GM21526 (cell line): ENCODE data around the gene ERC1.

Source experiments
- ATAC-seq: cut with Tn5 transposase; IDR thresholded peaks from one replicate; pipeline ENCODE4 v1.9.1; 2021; ENCODE audit warnings: moderate library complexity; ENCODE audit not compliant: unreplicated experiment, low FRiP score

ERC1 gene

DNA sequence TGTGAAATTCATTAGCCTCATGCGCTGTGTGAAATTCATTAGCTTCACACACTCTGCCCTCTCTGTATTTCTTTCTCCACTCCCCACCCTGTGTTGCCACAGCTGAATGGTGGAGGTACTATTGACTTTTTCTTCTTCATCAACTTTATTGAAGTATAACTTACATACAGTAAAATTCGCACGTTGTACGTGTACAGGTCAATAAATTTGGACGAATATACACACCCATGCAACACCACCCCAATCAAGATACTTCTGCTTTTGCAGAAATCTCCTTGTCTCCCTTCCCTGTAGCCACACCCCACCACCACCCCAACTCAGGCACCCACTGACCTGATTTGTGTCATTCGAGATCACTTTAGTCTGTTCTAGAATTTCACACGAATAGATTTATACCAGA lies 551.6 kb downstream of the ERC1 start:
- no peak for ATAC-seq

DNA sequence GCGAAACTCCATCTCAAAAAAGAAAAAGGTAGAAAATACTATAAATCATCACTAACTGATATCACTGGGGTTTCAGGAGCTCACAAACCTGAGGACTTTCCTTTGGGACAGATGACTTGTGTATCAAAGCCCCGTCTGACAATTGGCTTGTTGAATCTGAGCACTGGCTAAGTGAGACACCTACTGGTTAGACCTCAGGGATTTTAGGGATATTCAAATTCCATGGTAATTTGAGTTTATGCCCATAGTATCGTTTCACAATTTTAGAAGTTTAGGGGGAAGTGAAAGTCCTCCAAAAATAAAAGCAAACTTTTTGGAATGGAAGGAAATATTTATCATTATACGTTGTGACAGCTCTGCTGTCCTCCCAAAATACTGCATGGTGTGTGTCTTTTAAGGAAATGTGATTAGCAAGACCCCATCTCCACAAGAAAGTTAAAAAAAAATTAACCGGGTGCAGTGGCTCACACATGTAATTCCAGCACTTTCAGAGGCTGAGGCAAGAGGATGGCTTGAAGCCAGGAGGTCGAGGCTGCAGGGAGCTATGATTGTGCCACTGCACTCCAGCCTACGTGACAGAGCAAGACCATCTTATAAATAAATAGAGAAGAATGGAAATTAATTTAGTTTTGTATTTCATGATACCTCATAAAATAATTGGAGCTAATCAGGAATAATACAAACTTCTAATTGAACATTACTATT lies 554.1 kb downstream of the ERC1 start:
- no peak for ATAC-seq
